Stimulated activated CD4-positive, alpha-beta T cell treated with anti-CD3 and anti-CD28 coated beads, Interleukin-12 subunit alpha, Interleukin-12 subunit beta, amount 100 ng/mL, for 48 hours (primary cell): ENCODE data around the gene H1-8.

ENCODE experiments used
- DNase-seq, 3 donors: peaks; one replicate each; pipeline ENCODE4 v3.0.0-alpha.2; 2020; ENCODE audit warnings: low read depth in 2 of 3, low spot score in 1 of 3

The H1-8 gene

DNA sequence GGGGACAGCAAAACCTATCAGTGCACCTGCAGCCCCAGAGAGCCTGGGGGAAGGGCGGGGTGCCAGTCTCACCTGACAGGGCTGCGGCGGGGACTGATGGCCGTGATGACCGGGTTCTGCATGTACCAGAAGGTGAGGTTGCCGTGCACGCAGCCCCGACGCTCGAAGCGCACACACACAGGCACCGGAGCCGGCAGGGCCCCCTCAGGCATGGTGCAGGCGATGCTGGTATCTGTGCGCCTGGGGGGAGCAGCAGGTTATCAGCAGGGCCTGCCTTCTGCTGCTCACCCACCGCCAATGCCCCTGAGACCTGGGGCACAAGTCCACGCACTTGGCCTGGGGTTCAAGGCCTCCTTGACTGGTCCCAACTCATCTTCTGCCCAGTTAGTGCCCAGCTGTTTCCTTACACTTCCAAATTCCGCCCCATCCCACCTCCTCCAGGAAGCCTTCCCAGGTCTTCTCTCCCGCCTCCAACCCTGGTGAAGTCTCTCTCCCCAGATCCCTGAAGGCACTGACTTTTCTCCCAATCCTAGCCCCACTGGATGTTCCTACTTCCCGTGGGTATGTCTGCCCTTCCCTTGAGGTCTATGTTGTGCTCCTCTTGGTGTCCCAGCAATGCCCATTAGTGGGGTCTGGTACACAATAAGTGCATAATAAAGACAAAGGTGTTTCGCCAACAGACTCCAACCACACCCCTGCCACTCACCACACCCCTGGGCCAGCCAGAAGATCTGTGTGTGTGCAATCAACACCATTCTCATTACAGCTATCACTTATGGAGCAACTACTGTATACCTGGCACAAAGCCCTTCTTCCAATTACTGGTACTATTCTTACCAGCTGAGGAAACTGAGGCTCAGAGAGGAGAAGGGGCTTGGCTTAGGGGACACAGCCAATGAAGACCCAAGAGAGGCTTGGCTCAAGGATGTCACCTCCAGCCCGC, 28.9 kb downstream of the H1-8 start:
- DNase-seq: no peak

DNA sequence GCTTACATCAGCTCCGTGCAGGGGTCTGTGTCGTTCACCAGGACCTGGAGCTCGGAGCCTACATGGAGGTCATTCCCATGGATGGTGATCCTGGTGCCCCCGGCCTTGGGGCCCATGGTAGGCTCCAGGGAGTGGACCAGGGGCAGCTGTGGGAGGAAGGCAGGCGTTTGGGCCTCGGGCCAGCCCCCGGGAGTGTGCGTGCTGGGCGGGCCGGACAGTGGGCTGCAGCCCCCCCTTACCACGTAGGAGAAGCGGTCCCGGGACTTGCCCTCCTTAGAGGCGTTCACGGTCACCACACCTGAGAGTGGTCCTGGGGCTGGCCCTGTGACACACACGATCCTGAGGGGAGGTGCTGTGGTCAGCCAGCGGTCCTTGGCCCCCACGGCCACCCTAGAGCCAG, 29.6 kb downstream of the H1-8 start:
- DNase-seq: no peak

DNA sequence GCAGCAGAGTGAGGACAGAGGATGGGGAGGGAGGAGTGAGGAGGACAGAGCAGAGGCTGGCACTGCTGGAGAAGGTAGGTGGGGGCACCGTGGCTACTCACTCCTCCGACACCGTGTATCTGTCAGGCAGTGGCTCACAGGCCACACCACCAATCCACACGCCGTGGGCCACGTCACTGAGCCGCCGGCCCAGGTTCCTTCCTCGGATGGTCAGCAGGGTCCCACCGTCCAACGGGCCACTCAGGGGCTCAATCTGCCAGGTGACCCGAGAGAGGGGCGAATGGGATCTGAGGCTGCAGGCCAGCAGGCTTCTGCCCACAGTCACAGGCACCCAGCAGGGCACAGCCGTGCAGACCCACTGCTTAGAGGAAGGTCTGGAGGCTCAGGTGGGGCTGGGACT, 30.5 kb downstream of the H1-8 start:
- no peak for DNase-seq

DNA sequence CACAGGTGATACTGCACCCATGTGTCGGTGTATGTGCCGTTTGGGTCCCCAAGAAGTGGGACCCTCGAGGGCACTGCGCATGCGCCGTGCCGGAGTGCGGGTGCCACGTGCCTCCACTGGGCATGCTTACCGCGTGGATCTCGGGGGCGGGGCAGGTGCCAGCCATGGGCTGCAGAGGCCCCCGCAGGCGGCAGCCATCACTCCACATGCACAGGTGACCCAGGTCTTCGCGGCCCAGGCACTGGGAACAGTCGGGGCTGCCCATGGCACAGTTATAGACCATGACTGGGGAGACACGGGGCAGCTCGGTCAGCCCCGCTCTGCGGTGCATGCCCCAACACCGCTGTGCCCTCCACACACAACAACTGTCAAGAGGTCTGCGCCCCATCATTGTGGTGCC, 31.2 kb downstream of the H1-8 start:
- no peak for DNase-seq

DNA sequence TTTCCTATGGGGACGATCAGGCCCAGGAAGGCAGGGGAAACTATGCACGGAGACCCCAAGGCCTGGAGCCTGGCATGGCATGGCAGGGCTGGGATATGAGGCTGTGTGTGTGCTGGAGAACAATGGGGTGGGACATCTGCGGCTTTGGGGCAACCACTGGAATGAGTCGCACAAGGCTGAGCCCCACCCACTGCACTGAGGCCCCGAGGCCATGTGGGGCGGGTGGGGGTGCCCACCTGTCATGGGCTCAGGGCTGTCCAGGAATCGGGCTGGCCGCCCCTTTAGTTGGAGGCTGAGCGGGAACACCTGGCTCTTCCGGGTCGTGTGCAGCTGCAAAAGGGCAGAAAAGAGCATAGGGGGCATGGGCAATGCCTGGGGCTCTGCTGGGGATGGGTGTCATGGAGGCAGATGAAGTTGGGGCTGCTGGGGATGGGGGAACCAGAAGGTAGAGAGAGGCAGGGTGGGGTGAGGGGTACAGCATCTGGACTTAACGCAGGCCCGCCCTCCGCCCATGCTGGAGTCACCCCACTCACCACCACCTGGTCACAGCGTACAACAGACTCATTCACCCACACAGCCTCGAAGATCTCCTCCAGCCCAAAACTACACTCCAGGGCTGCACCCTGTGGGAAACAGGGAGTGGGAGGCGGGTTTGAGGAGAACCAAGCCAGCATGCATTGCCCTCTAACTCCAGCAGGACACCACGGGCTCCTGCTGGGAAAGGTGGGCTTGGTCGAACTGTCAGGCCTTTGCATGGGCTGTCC, 32.4 kb downstream of the H1-8 start:
- no peak for DNase-seq

DNA sequence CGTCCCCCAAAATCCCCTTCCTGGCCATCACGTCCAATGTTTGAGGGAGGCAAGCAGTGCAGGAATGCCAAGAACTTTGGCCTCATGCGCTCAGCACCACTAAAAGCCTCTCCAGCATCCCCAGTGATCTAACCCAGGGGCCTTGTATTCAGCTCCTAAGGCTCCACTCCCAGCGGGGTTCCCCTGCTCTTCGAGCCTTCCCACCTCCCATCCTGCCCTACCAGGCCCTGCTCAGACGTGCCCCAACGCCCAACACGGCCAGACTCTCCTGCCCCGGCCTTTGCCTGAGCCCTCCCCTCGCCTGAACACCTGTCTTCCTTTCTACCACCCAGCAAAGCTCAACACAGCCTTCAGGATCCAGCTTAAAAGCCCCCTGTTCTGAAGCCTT, 33.0 kb downstream of the H1-8 start:
- no peak for DNase-seq

DNA sequence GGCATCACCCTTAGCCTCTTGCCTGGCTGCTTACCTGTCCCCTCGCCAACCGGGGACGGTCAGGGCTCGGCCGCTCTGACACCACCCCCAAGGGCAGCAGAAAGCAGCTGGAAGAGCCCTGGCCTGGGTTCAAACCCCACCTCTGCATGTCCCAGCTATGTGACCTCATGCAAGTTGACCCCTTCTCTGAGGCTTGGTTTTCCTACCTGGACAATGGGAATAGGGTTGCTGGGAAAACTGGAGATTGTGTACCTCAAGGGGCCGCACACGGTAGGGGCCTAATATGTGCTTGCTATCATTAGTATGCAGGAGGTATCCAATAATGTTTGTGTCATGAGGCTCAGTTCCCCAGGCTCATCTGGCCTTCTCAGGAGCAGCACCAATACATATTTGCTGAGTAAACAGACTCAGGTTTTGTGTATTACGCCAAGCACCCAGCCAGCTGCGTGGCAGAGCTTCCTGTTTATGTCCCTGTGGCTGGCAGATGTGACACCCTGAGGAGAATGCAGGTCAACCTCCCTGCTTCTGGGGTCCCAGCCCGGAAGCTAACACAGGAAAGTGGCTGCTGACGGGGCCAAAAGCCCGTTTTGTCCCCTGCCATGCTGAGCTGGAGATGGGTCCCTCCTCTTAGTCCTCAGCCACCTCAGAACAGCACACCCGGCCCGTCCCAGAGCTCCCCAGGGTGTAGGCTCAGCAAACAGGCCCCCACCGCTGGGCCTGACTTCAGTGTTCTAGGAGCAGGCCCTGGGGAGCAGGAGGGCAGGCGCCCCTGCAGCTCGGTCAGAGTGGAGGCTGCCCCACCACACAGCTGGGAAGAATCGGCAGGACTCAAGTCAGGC, 33.8 kb downstream of the H1-8 start:
- DNase-seq: no peak

DNA sequence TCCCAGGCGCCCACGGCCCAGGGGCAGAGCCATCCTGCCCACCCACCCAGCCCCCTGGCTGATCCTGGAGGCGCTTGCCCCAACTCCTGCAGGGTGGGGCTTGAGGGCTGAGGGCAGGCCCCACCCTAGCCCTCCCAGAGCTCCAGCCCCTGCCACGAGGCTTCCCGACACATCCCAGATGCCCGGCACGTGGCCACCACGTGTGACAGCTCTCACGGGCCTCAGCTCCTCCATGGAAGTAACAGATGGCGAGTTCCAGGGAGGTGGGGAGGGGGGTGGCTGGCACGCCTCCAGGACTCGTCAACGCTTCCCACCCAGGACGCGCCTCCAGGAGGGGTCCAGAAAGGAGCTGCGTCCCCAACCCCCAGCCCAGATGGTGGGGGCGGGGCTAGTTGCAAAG, 34.4 kb downstream of the H1-8 start:
- no peak for DNase-seq

DNA sequence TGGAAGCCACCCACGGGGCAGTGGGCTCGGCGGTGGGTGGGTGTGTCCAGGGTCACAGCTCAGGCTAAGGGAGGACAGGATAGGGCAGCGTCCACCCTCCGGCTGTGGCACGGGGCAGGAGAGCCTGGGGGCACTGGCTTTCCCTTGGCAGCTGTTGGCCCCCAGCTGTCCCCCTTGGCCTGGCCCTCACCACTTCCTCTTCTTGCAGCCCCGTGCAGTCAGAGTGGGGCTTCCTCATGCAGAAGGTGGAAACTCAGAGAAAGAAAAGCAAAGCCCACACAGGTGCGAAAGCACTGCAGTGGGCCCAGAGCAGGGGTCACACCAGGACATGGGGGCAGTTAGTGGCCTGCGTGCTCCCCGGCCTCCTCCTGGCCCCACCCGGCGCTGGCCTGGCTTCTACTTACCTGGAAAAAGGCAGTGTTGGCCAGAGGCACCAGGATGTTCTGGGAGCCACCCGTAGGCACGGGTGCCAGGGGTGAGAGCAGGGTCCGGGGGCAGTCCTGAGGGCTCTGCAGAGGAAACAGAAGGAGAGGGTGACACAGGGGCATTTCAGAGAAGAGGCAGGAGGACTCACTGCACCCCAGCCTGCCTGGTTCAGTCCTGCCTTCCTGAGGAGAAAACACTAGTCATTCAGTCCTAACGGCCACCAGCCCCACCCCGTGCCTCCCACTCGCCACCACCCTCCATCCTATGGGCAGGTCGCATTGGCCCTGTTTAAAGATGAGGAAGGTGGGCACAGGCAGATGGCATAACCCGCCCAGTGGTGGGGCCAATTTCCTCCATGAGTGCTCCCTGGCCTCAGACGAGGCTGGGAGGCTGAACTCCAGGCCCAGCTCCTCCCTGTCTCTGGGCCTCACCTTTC, 35.2 kb downstream of the H1-8 start:
- DNase-seq: no peak

DNA sequence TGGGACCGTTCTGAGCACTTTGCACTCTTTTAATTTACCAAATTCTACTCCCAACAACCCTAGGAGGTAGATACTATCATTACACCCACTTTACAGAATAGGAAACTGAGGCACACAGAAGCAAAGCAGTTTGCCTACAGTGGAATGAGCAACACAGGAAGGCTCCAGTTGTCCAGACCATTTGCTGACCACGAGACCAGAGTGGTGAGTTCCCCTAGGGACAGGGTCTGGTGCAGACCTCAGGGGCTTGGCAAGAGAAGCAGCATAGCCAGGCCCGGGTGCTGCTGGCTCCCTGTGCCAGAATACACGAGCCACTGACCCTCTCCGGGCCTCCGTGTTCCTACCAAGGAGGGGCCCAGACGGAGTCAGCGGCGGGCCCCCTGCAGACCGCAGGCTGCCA, 37.0 kb downstream of the H1-8 start:
- DNase-seq: no peak

DNA sequence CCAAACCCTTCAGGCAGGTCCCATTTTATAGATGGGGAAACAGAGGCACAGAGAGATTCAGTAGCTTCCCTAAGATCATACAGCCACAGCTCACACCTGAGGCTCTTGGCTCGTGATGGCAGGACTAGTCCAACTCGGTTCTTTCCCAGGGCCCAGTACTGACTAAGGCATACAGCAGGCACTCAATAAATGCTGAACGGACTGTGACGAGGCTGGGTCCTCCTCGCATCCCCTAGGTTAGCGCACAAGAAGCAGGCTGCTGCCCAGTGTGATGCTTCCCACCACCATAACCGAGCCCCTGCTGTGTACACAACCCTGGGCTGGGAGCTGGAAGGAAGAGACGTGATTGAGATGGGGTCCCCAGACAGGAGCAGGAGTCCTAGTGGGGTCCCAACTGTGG, 38.6 kb downstream of the H1-8 start:
- no peak for DNase-seq

DNA sequence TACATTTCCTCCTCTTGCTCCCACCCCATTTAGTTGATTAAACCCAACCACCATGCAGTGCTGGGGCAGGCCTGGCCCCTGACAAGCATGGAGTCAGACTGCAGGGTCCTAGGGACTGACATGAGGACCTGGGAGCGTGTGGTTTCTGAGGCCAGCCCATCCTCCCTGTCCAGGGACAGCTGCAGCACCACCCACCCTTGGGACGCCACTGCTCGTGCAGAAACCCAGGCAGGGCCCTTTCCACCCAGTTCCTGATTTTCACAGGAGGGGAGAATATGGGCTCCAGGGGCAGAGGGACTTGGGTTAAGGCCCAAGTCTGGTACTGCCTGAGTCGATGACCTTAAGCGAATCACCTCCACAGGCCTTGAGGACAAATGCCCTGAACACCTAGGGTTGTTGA, 39.8 kb downstream of the H1-8 start:
- no peak for DNase-seq

DNA sequence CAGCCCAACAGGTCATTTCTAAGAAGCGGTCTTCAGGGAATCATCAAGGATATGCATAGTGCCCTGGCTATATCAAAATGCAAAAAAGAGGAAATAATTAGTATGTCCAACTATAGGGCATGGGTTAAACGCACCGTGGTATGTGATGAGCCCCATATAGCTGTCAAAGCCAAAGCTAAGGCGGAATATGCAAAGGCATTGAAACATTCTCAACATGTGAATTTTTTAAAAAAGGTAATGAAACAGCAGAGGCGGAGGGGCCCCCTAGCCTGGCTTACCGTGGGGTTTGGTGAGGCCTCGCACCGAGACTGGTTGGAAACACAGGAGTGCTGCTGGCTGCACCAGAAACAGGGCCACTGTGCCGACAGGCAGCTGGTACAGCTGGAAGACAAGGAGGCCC, 40.3 kb downstream of the H1-8 start:
- no peak for DNase-seq

DNA sequence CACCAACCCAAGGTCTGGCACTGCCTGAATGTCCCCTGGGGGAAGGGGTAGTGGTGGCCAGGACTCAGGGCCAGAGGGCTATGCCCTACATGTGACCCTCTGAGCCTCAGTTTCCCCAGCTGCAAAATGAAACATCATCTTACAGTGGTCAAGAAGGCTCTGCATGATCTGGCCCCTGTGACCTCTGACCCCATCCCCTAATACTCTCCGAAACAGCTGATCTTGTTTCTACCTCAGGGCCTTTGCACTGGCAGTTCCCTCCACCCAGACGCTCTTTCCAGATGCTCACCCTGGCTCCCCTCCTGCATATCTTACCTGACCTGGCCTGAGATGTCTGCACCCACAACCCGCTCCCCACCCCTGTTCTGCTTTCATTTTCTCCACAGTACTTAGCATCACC, 41.7 kb downstream of the H1-8 start:
- no peak for DNase-seq

DNA sequence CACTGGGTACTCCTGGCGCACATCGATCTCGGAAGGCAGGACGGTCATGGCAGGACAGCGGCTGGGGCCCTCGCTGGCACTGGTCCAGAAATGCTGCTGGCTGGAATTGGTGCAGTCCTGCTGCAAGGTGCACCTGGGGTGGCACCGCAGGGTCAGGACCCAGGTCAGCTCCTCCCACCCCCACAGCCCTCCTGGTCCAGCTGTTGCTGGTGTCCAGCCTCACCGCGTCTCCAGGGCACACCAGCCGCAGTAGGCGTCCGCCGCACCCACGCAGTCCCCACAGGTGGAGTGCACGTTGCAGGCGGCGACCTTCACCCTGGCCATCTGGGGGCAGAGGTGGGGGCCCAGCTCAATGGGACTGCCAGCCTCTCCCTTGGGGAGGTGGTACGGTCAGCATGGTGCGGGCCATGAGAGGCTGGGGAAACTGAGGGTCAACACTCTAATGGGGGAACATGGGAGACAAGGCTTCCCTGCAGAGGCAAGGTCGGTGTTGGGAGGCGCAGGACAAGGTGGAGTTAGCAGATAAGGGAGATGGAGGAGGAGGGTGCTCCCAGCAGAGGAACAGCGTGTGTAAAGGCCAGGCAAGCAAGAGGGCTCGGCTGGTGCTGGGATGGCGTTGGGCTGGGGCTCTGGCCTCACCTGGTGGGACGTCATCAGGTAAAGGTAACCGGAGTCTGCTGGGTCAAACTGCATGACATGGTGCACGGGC, 43.1 kb downstream of the H1-8 start:
- DNase-seq: no peak

DNA sequence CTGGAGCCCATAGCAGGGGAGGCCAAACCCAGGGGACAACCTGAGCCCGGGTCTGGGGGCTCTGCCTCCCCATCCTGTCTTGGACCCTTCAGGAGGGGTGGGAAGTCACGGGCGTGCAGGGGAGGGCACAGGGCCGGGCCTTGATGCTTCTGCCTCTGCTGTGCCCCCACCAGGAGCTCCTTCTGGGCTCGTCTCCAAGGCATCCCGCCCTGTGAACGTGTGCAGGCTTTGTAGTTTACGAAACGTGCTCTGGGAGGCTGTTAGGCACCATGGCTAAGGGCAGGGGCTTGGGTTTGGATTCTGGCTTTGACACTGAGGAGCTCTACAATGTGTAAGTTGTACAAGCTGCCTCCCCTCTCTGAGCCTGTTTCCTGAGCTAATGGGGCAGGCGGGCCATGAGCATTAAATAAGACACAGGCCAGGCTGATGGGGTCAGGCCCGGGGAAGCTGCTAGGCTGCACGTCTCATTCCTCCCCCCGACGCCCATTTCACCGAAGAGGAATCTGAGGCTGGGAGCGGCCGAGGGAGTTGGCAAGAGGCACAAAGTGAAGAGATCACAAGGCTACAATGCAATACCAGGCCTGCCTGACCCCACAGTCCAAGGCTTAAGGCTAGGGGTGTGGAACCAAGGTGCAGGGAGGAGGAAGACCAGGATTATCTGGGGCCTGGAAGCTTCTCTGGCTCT, 43.9 kb downstream of the H1-8 start:
- DNase-seq: no peak

DNA sequence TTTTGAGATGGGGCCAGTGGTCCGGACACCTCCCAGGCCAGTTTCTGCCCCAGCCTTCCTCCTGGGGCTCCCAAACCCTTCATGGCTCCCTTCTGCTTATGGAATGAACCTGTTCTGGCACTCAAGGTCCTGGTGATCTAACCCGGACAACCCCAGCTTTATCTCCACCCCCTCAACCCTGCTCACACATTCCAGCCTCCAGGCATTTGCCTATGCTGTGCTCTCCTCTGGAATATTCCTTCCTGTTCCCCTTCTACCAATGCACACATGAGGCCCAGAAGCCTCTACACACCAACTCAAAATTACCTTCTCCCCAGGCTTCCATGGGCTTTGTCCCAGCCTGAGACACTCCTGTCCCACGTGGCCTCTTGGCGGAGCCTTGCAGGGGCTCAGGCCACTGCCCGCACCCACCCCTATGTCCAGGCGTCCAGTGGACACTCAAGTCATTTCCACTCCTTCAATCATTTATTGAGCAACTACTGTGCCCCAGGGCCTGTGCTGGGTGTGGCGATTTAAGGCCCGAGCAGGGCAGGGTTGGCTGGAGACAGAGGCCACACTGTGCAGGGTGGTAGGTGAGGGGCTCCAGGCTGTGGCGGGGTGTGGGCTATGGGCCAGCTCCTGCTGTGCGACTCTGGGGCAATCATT, 44.7 kb downstream of the H1-8 start:
- DNase-seq: no peak

DNA sequence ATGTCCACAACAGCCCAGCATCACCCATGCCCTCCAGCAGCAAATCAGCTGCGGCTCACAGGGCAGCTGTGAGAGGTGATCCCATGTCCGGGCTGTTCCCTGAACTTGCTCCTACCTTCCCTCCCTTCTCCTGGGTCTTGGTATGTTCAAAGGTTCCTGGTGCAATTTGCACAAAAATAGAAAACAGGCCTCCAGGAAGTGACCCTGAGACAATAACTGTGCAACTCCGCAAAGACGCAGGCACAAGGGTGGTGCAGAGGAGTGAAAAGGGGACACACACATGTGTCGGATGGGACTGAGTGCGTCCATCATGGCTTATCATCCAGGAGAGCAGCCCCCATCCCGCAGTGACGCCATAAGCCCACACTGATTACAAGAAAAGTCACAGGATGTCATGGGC, 47.2 kb downstream of the H1-8 start:
- no peak for DNase-seq

DNA sequence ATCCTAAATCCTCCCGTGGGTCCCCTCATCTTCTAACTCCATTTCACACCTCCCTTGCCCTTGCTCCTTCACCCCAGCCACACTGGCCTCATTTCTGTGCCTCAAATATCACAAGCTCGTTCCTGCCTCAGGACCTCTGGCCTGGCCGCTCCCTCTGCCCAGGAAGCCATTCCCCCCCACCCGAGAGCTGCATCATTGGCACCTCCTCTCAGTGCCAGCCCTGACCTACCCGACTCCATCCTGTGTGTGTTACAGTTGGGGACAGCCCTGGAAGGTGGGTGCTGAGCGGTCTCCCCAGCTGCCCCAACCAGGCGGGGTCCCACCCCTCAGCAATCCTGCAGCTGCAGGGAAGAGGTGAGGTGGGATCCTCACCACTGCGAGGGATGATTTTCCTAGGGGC, 49.0 kb downstream of the H1-8 start:
- no peak for DNase-seq
